HG03025 (cell line): ENCODE data around the gene NF1.
"Not testable (repeated sequence)": the region's sequence is repeated elsewhere in the genome, so short reads cannot be mapped to it uniquely, and the experiment has no call there.

Experiments used
- ATAC-seq: cut with Tn5 transposase; IDR thresholded peaks from one replicate; pipeline ENCODE4 v1.9.1; 2021; ENCODE audit warnings: mild to moderate bottlenecking, moderate library complexity; ENCODE audit not compliant: unreplicated experiment, low FRiP score

The NF1 gene

DNA sequence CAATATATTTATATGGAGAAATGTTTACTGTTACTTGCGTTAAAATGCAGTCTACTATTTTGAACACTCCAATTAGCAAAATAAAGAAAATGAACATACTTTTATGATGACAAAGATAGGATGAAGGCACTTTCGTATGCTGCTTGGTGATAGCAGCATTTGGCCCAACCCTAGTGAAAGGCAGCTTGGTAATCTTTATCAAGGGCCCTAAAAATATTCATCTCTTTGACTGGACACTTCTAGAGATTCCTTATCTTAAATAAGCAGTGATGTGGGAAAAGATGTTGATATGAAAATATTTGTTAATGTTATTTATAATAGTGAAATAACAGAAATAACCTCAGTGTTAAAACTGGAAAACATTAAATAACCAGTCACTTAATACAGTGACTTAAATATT is 79.4 kb downstream of the NF1 start:
- no peak for ATAC-seq

DNA sequence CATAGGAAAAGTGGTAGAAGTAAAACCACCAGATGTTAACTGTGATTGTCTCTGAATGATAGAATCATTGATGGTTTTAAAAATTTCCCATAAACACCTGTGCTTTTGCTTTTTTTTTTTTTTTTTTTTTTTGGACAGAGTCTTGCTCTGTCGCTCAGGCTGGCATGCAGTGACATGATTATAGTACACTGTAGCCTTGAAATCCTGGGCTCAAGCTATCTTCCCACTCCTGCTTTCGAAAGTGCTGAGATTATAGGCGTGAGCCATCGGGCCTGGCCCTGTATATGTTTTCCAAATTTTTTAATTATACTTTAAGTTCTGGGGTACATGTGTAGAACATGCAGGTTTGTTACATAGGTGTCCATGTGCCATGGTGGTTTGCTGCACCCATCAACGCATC is 80.5 kb downstream of the NF1 start:
- ATAC-seq: no peak

DNA sequence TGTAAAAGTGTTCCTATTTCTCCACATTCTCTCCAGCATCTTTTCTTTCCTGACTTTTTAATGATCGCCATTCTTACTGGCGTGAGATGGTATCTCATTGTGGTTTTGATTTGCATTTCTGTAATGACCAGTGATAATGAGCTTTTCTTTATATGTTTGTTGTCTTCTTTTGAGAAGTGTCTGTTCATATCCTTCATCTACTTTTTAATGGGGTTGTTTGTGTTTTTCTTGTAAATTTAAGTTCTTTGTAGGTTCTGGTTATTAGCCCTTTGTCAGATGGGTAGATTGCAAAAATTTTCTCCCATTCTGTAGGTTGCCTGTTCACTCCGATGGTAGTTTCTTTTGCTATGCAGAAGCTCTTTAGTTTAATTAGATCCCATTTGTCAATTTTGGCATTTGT is 81.4 kb downstream of the NF1 start:
- ATAC-seq: not testable (repeated sequence)

DNA sequence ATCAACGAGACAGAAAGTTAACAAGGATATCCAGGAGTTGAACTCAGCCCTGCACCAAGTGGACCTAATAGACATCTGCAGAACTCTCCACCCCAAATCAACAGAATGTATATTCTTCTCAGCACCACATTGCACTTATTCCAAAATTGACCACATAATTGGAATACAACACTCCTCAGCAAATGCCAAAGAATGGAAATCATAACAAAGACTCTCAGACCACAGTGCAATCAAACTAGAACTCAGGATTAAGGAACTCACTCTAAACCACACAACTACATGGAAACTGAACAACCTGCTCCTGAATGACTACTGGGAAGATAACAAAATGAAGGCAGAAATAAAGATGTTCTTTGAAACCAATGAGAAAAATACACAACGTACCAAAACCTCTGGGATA is 84.2 kb downstream of the NF1 start:
- ATAC-seq: not testable (repeated sequence)

DNA sequence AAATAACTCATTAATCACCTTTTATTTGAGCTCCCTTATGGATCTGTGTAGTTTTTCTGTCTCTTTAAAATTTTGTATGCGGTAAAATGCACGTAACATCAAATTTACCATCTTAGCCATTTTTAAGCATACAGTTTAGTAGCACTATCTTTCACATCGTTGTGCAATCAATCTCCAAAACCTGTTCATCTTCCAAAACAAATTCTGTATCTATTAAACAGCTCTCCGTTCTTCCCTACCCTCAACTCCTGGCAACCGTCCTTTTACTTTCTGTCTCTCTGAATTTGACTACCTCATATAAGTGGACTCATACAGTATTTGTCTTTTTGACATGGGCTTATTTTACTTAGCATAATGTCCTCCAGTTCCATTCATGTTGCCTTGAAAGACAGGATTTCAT is 100.5 kb downstream of the NF1 start:
- no peak for ATAC-seq

DNA sequence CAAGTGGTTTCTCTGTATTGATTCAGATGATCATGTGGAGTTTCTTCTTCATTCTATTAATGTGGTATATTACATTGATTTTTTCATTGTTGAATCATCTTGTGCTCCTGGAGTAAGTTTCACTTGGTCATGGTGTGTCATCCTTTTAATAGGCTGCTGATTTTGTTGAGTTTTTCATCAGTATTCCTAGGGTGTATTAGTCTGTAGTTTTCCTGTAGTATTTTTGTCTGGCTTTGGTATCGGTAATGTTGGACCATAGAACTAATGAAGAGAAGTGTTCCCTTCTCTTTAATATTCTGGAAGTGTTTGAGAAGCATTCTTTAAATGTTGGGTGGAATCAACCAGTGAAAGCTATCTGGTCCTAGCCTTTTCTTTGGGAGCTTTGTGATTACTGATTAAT is 103.2 kb downstream of the NF1 start:
- no peak for ATAC-seq

DNA sequence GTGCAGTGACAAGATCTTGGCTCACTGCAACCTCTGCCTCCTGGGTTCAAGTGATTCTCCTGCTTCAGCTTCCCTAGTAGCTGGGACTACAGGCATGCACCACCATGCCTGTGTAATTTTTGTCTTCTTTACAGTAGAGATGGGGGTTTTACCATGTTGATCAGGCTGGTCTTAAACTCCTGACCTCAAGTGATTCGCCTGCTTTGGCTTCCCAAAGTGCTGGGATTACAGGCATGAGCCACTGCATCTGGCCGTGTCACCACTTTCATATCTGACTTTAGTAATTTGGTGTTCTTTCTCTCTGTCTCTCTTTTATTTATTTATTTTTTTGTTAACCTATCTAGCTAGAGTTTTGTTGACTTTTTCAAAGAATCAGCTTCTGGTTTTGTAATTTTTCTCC is 103.9 kb downstream of the NF1 start:
- ATAC-seq: not testable (repeated sequence)

DNA sequence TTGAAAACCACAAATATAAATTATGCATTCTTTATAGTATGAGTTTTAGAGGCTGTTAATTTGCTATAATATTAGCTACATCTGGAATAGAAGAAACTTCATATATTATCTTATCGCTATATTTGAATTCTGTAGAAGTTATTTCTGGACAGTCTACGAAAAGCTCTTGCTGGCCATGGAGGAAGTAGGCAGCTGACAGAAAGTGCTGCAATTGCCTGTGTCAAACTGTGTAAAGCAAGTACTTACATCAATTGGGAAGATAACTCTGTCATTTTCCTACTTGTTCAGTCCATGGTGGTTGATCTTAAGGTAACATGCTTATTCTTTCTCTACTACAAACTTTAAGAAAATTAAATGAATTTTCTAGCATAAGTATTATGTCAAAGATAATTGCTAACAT is 105.5 kb downstream of the NF1 start:
- ATAC-seq: no peak

DNA sequence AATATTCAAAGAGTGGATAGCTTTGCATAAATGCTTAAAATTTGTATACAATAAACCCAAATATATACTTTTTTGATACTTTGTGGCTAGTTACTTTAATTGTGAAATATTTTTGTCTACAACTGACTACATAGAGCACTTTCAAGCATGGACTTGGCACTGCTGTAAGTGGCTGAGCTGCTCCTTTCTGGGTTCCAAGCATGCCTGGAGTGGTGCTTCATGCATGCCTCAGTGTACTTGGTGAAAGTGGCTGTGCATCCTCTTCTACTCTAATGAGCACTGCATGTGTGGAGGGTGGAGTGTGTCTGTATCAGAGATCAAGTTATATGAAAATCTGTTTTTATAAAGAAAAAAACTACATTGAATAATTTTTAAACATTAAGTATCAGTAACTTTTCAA is 108.2 kb downstream of the NF1 start:
- no peak for ATAC-seq

DNA sequence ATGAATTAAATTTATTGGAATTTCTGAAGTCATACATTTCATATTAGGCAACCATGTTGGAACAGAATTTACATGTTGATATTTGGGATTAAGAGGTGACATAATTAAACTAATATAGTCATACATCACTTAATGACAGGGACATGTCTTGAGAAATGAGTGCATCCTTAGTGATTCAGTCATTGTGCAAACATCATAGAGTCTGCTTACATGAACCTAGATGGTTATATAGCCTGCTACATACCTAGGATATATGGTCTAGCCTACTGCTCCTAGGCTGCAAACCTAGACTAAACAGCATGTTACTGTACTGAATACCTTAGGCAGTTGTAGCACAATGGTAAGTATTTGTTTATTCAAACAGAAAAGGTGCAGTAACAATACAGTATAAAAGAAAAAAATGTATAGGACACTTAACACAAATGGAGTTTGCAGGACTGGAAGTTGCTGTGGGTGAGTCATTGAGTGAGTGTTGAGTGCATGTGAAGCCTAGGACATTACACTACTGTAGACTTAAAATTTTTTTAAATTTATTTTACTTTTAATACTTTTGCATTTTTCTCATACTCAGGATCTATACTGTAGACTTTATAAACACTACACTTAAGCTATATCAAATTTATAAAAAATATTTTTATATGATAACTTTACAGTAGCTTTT is 116.7 kb downstream of the NF1 start:
- ATAC-seq: no peak

DNA sequence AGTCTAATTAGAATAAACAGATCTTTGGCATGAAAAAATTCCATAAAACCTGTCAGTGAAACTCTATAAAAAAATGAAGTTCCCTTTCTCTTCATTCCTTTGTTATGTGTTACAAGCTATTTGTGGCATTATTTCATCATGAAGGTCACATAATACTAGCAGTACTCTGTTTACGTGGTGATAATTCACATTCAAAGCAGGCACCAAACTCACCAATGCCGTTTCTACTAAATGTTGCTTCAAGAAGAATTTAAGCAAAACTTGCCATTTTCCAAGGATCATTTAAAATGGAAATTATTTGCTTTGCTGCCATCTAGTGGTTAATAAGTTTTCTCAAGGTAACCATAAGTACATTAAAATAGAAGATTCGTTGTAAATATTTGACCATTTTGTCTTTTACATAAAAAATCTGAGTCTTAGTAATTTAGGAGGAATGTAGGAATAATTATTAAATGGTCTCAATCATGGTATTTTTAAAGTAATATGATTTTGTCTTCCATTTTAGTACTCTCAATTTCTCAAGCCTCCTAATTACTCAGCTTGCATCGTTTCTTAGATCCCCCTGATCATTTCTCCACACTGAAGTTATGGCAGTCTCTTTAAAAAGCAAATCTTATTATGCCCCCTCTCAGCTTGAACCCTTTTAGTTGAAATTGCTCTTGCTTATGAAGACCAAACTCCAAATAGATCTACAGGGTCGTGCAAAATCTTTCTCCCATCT is 121.4 kb downstream of the NF1 start:
- no peak for ATAC-seq

DNA sequence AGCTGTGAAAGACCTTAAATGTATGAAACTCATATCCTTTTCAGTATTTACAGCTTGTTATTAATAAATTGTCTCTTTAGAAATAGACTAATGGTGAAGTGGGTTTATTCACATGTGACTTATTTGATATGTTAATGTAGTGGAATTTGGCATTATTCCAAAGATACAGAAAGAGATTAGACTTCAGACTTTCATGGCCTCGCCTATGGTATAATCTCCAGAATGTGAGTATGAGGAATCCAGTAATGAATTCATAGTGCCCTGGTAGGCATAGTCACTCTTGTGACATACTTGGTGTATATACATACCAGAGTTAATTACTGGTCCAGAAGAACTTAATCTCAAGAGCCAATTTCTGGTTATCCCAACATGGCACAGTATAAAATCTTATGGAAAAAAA is 129.6 kb downstream of the NF1 start:
- ATAC-seq: no peak

DNA sequence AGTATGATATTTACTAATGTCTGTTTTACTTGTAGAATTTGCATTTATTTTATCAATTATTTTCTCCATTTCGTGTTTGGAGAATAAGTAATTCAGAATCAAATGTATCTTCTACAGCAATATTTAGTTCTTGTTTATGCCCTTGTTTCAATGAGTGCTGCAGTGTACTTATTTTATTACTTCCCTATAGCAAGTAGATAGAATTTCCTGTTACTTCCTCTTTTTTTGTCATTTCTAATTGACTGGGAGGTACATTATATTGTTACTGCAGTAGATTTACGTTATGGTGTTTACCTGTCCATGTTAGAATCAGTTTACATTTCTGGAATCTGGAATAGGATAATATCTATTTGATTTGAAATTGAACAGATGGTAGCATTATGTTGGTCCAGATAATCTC is 131.1 kb downstream of the NF1 start:
- no peak for ATAC-seq

DNA sequence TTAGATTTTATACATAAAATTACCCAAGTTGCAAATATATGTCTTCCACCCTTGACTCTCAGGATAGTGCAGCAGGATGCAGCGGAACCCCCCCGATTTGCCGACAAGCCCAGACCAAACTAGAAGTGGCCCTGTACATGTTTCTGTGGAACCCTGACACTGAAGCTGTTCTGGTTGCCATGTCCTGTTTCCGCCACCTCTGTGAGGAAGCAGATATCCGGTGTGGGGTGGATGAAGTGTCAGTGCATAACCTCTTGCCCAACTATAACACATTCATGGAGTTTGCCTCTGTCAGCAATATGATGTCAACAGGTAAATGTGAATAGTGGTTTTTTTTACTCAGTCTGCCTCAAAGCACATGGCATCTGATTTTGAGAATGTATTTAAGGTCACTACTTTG is 131.6 kb downstream of the NF1 start:
- ATAC-seq: no peak

DNA sequence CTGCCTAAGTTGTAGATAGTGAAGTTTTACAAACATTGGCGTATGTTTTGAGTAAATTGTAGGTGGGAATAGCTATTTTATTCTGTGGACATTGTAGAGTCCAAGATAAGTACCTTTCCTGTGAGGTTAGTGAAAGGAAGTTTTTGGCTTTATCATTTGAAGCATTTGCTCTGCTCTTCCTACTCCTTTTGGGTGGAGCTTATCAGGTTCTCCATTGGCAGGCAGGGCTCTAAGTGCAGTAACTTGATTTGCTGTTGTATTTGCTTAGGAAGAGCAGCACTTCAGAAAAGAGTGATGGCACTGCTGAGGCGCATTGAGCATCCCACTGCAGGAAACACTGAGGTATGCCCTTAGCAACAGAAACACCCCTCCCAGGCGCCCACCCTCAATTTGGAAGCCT is 132.2 kb downstream of the NF1 start:
- ATAC-seq: no peak

DNA sequence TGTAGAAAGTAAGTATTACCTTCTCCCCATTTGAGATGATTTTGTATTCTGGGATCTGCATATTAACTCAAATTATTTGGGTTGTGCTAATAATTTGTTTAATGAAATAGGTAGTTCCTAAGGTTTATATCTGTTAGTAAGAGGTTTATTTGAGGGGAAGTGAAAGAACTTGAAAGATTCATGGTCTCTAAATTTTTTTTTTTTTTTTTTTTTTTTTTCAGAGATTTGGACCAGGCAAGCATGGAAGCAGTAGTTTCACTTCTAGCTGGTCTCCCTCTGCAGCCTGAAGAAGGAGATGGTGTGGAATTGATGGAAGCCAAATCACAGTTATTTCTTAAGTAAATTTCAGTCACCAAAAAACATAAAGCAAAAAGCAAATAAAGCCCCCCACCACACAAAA is 137.1 kb downstream of the NF1 start:
- ATAC-seq: no peak

DNA sequence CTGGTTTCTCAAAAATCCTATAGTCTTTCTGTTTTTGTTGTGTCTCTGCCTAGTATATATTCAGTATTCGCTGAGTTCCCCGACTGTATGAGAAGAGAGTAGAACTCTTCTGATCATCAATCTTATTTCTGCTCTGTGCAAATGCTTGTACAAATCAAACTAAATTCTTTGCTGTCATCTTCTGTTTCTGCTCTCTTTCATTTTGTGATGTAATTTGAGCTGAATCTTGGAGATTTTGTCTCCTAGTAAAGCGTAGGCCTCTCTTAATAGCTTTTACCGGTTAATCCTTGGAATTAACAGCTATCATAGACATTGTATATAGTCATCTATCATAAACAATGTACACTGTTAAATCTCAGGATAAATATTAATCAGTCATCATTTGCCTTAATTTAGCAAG is 140.3 kb downstream of the NF1 start:
- ATAC-seq: no peak

DNA sequence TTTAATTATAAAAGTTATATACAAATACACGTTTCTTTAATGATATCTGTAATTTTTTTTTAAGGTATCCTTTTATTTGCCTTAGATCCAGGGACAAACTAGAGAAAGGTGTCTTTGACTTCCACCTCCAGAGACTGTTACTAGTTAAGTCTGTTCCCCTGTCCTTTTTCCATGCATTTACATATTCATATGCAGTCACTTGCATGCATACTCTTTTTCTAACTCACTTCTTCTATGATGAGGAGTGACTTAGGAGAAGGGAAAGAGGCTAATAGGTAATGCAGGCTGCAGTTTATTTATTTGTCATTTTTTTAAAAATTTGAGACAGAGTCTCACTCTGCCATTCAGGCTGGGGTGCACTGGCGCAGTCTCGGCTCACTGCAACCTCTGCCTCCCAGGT is 141.4 kb downstream of the NF1 start:
- ATAC-seq: no peak

DNA sequence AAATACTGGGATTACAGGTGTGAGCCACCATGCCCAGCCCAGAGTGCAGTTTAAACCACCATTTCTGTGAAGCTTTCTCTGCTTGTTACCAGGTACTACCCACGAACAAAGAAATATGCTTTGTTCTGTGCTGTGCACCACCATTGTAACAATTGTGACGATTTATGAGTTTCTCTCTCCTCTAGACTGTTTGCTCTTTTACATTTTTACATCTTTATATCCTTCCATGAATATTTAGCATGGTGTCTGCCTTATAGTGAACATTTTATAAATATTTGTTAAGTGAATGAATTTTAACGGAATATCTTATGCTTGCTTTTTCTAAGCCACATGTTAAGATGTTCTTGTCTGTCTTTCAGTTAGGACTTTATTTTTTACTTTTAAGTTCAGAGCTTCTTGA is 141.9 kb downstream of the NF1 start:
- no peak for ATAC-seq

DNA sequence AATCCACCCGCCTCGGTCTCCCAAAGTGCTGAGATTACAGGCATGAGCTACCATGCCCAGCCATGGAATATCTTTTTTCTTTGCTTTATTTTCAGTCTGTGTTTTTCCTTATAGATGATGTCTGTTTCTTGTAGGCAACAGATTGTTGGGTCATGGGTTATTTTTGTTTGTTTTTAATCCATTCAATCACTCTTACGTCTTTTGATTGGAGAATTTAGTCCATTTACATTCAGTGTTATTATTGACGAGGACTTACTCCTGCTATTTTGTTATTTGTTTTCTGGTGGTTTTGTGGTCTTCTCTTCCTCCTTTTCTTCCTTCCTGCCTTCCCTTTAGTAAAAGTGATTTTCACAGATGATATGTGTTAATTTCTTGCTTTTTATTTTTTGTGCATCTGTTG is 146.3 kb downstream of the NF1 start:
- ATAC-seq: no peak

DNA sequence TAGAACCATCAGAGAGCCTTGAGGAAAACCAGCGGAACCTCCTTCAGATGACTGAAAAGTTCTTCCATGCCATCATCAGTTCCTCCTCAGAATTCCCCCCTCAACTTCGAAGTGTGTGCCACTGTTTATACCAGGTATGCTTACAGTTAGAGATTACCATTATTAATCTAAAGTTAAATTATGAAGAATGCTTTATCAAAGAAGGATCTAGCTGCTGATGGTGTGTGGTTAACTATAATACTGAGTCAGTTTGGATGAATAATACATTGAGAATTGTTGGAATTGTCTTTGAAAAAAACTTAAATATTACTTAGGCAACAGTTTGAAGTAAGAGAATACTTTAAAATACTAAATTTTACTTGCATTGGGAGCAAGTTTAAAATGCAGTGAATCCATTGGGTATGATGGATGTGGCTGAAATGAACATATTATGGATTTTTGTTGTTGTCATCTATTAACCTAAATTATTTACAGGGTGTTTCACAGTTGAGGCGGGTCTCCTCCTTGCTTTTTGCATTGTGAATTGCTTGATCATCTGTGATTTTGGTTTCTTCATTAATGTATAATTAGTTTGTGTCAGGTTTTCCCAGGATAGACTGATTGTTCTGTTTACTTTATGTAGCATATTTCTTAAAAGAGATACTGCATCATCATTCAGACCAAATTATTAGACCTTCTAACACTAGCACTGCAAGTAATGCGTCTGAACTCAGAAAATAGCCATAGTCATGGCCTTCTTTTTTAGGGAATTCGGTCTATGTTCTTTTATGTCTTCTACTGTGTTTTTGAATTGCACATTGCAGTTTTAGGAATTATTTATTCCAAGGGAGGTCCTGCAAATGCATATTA is 154.4 kb downstream of the NF1 start:
- no peak for ATAC-seq

DNA sequence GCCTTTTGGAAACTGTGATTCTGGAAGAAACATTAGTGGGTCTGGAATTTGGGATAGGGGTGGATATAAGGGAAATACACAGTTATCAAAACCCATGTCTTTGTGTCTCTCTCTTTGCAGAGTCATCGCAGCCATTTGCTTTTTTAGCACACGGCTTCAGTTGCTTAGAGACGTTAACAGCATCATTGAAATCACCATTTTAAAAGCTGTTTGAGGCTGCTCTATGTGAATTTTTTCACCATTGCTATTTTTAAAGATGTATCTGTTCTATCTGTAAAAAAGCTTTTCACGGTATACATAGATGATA is 155.0 kb downstream of the NF1 start:
- ATAC-seq: no peak
